ENCODE measurements around the gene BAIAP2L2.

Gene BAIAP2L2

DNA sequence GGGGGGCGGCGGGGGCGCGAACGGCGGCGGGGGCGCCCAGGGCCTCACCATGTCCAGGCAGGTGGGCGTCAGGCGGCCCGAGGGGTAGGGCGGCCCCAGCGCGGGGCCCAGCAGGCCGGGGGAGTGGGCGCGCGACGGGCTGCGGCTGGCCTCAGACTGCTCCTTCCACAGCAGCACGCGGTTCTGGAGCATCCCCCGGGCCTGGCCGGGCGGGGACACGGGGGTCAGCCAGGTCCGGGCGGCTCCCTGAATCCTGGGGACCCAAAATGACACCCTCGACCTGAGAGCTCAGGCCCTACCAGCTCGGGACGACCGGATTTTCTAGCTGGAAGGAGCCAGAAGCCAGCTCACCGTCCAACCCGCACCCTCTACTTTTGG lies 21.0 kb downstream of the BAIAP2L2 start:
- no peak overlapping the region for H3K4me3 ChIP-seq (ENCODE audit: low read depth in 1 of 5, low read length in 5 of 5)
- H3K4me1 ChIP-seq (ENCODE audit: control insufficient read depth in 5 of 5, insufficient read depth in 5 of 5, low read length in 5 of 5): peaks cover 0 to 5% (median 4%) of the 10 kb centered on the region in 5 donors
- no peak overlapping the region for H3K27ac ChIP-seq (ENCODE audit: low read depth, low read length)
- no peaks in the 10 kb centered on the region for H3K9me3 ChIP-seq (ENCODE audit: control insufficient read depth in 5 of 5, low read length in 5 of 5)
- peaks cover 3 to 29% (median 11%) of the 10 kb centered on the region in 5 donors for H3K36me3 ChIP-seq (ENCODE audit: control insufficient read depth in 5 of 5, insufficient read depth in 5 of 5, low read length in 5 of 5)
- H3K27me3 ChIP-seq (ENCODE audit: control insufficient read depth in 5 of 5, insufficient read depth in 4 of 5, low read length in 5 of 5): peaks cover 0 to 9% (median 0%) of the 10 kb centered on the region in 5 donors
- no peak overlapping the region for H3K9ac ChIP-seq (ENCODE audit: low read length in 5 of 5)

GRCh38 chr22:38088629-38089473 lies 21.6 kb downstream of the BAIAP2L2 start:
- no peaks in the 10 kb centered on the region for H3K9me3 ChIP-seq (ENCODE audit: control insufficient read depth in 5 of 5, low read length in 5 of 5)
- H3K4me3 ChIP-seq (ENCODE audit: low read depth in 1 of 5, low read length in 5 of 5): peak overlapping the region in 2 of 5 donors; percentile 28 to 35
- peaks cover 0 to 5% (median 4%) of the 10 kb centered on the region in 5 donors for H3K4me1 ChIP-seq (ENCODE audit: control insufficient read depth in 5 of 5, insufficient read depth in 5 of 5, low read length in 5 of 5)
- H3K27me3 ChIP-seq (ENCODE audit: control insufficient read depth in 5 of 5, insufficient read depth in 4 of 5, low read length in 5 of 5): peaks cover 0 to 9% (median 0%) of the 10 kb centered on the region in 5 donors
- peak overlapping the region in 1 of 5 donors; percentile 35 for H3K9ac ChIP-seq (ENCODE audit: low read length in 5 of 5)
- peaks cover 3 to 27% (median 11%) of the 10 kb centered on the region in 5 donors for H3K36me3 ChIP-seq (ENCODE audit: control insufficient read depth in 5 of 5, insufficient read depth in 5 of 5, low read length in 5 of 5)
- no peak overlapping the region for H3K27ac ChIP-seq (ENCODE audit: low read depth, low read length)

GRCh38 chr22:38087855-38088254 lies 22.6 kb downstream of the BAIAP2L2 start:
- Histone ChIP-seq H3K4me3 (ENCODE audit: low read depth in 1 of 5, low read length in 5 of 5) (no peak overlapping the region), H3K9ac (ENCODE audit: low read length in 5 of 5) (no peak overlapping the region), H3K36me3 (ENCODE audit: control insufficient read depth in 5 of 5, insufficient read depth in 5 of 5, low read length in 5 of 5) (peaks cover 0 to 24% (median 11%) of the 10 kb centered on the region in 5 donors), H3K4me1 (ENCODE audit: control insufficient read depth in 5 of 5, insufficient read depth in 5 of 5, low read length in 5 of 5) (peaks cover 0 to 5% (median 4%) of the 10 kb centered on the region in 5 donors), H3K27me3 (ENCODE audit: control insufficient read depth in 5 of 5, insufficient read depth in 4 of 5, low read length in 5 of 5) (peaks cover 2 to 13% (median 6%) of the 10 kb centered on the region in 5 donors), H3K9me3 (ENCODE audit: control insufficient read depth in 5 of 5, low read length in 5 of 5) (no peaks in the 10 kb centered on the region), H3K27ac (ENCODE audit: low read depth, low read length) (no peak overlapping the region)

- Histone ChIP-seq H3K36me3 (ENCODE audit: control insufficient read depth in 5 of 5, insufficient read depth in 5 of 5, low read length in 5 of 5) (peaks cover 0 to 24% (median 11%) of the 10 kb centered on the region in 5 donors), H3K9me3 (ENCODE audit: control insufficient read depth in 5 of 5, low read length in 5 of 5) (no peaks in the 10 kb centered on the region), H3K4me1 (ENCODE audit: control insufficient read depth in 5 of 5, insufficient read depth in 5 of 5, low read length in 5 of 5) (peaks cover 0 to 11% (median 10%) of the 10 kb centered on the region in 5 donors), H3K27ac (ENCODE audit: low read depth, low read length) (no peak overlapping the region), H3K4me3 (ENCODE audit: low read depth in 1 of 5, low read length in 5 of 5) (no peak overlapping the region), H3K9ac (ENCODE audit: low read length in 5 of 5) (no peak overlapping the region), H3K27me3 (ENCODE audit: control insufficient read depth in 5 of 5, insufficient read depth in 4 of 5, low read length in 5 of 5) (peaks cover 8 to 20% (median 14%) of the 10 kb centered on the region in 5 donors)
These were observed 23.5 kb downstream of the BAIAP2L2 start for GRCh38 chr22:38086942-38087341.

GRCh38 chr22:38086001-38086845 lies 24.3 kb downstream of the BAIAP2L2 start:
- Histone ChIP-seq H3K4me1 (ENCODE audit: control insufficient read depth in 5 of 5, insufficient read depth in 5 of 5, low read length in 5 of 5) (peaks cover 0 to 18% (median 15%) of the 10 kb centered on the region in 5 donors), H3K9me3 (ENCODE audit: control insufficient read depth in 5 of 5, low read length in 5 of 5) (no peaks in the 10 kb centered on the region), H3K4me3 (ENCODE audit: low read depth in 1 of 5, low read length in 5 of 5) (no peak overlapping the region), H3K27me3 (ENCODE audit: control insufficient read depth in 5 of 5, insufficient read depth in 4 of 5, low read length in 5 of 5) (peaks cover 9 to 22% (median 18%) of the 10 kb centered on the region in 5 donors), H3K27ac (ENCODE audit: low read depth, low read length) (no peak overlapping the region), H3K36me3 (ENCODE audit: control insufficient read depth in 5 of 5, insufficient read depth in 5 of 5, low read length in 5 of 5) (peaks cover 0 to 24% (median 11%) of the 10 kb centered on the region in 5 donors), H3K9ac (ENCODE audit: low read length in 5 of 5) (no peak overlapping the region)

- Histone ChIP-seq H3K4me1 (ENCODE audit: control insufficient read depth in 5 of 5, insufficient read depth in 5 of 5, low read length in 5 of 5) (peaks cover 0 to 24% (median 22%) of the 10 kb centered on the region in 5 donors), H3K9ac (ENCODE audit: low read length in 5 of 5) (no peak overlapping the region), H3K36me3 (ENCODE audit: control insufficient read depth in 5 of 5, insufficient read depth in 5 of 5, low read length in 5 of 5) (peaks cover 0 to 24% (median 11%) of the 10 kb centered on the region in 5 donors), H3K27me3 (ENCODE audit: control insufficient read depth in 5 of 5, insufficient read depth in 4 of 5, low read length in 5 of 5) (peaks cover 9 to 22% (median 16%) of the 10 kb centered on the region in 5 donors), H3K9me3 (ENCODE audit: control insufficient read depth in 5 of 5, low read length in 5 of 5) (no peaks in the 10 kb centered on the region), H3K4me3 (ENCODE audit: low read depth in 1 of 5, low read length in 5 of 5) (no peak overlapping the region), H3K27ac (ENCODE audit: low read depth, low read length) (no peak overlapping the region)
These were observed 25.0 kb downstream of the BAIAP2L2 start for GRCh38 chr22:38085501-38085900.

DNA sequence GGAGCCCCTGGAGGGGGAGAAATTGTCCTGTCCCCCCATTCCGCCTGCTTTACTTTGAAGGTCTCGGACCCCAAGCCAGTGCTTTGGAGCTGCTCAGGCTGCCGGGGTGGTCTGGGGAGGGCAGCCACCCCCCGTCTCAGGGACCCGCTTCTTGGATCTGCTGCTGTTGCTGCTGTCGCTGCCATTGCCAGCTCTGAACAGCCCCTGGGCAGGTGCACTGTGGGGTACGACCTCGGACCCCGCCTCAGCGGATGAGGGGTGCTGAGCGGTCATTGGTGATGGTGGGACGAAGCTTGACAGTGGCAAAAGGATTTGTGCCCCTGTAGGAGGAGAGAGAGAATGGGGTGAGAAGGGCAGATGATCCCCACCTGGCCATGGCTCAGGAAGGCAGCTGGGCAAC lies 25.4 kb downstream of the BAIAP2L2 start:
- Histone ChIP-seq H3K4me1 (ENCODE audit: control insufficient read depth in 5 of 5, insufficient read depth in 5 of 5, low read length in 5 of 5) (peaks cover 0 to 26% (median 24%) of the 10 kb centered on the region in 5 donors), H3K4me3 (ENCODE audit: low read depth in 1 of 5, low read length in 5 of 5) (no peak overlapping the region), H3K27ac (ENCODE audit: low read depth, low read length) (no peak overlapping the region), H3K36me3 (ENCODE audit: control insufficient read depth in 5 of 5, insufficient read depth in 5 of 5, low read length in 5 of 5) (peaks cover 0 to 24% (median 11%) of the 10 kb centered on the region in 5 donors), H3K9ac (ENCODE audit: low read length in 5 of 5) (no peak overlapping the region), H3K27me3 (ENCODE audit: control insufficient read depth in 5 of 5, insufficient read depth in 4 of 5, low read length in 5 of 5) (peaks cover 9 to 26% (median 16%) of the 10 kb centered on the region in 5 donors), H3K9me3 (ENCODE audit: control insufficient read depth in 5 of 5, low read length in 5 of 5) (no peaks in the 10 kb centered on the region)

- Histone ChIP-seq H3K4me3 (ENCODE audit: low read depth in 1 of 5, low read length in 5 of 5) (no peak within 1 kb of the TSS), H3K27ac (ENCODE audit: low read depth, low read length) (no peak within 1 kb of the TSS), H3K9me3 (ENCODE audit: control insufficient read depth in 5 of 5, low read length in 5 of 5) (no peaks in the 10 kb centered on the region), H3K9ac (ENCODE audit: low read length in 5 of 5) (no peak within 1 kb of the TSS), H3K27me3 (ENCODE audit: control insufficient read depth in 5 of 5, insufficient read depth in 4 of 5, low read length in 5 of 5) (peaks cover 9 to 26% (median 14%) of the 10 kb centered on the region in 5 donors), H3K36me3 (ENCODE audit: control insufficient read depth in 5 of 5, insufficient read depth in 5 of 5, low read length in 5 of 5) (peaks cover 0 to 24% (median 11%) of the 10 kb centered on the region in 5 donors), H3K4me1 (ENCODE audit: control insufficient read depth in 5 of 5, insufficient read depth in 5 of 5, low read length in 5 of 5) (peaks cover 0 to 26% (median 24%) of the 10 kb centered on the region in 5 donors)
These were observed 26.4 kb downstream of the BAIAP2L2 start, which contains the start of gene SLC16A8 for GRCh38 chr22:38083931-38084631. Gene SLC16A8 (minus strand): TSS chr22:38084184. CDS start chr22:38082873, 1,311 bp downstream.

GRCh38 chr22:38082986-38083710 lies 27.3 kb downstream of the BAIAP2L2 start:
- peaks cover 0 to 21% (median 20%) of the 10 kb centered on the region in 5 donors for H3K4me1 ChIP-seq (ENCODE audit: control insufficient read depth in 5 of 5, insufficient read depth in 5 of 5, low read length in 5 of 5)
- peaks cover 9 to 20% (median 14%) of the 10 kb centered on the region in 5 donors for H3K27me3 ChIP-seq (ENCODE audit: control insufficient read depth in 5 of 5, insufficient read depth in 4 of 5, low read length in 5 of 5)
- H3K9me3 ChIP-seq (ENCODE audit: control insufficient read depth in 5 of 5, low read length in 5 of 5): no peaks in the 10 kb centered on the region
- no peak overlapping the region for H3K27ac ChIP-seq (ENCODE audit: low read depth, low read length)
- H3K4me3 ChIP-seq (ENCODE audit: low read depth in 1 of 5, low read length in 5 of 5): no peak overlapping the region
- no peak overlapping the region for H3K9ac ChIP-seq (ENCODE audit: low read length in 5 of 5)
- H3K36me3 ChIP-seq (ENCODE audit: control insufficient read depth in 5 of 5, insufficient read depth in 5 of 5, low read length in 5 of 5): peaks cover 0 to 24% (median 11%) of the 10 kb centered on the region in 5 donors

Data from subcutaneous abdominal adipose tissue (tissue), 5 donors.